Keratinocyte (primary cell): ENCODE data around the gene GRK5.

ENCODE experiments used
- CTCF ChIP-seq, 3 experiments: IDR thresholded peaks in 1 of 3; conservative IDR thresholded peaks in 1 of 3; optimal IDR thresholded peaks in 1 of 3; 2 replicates in 2 of 3; 3 replicates in 1 of 3; pipeline versions ENCODE3 to v1.5.1; 2011; ENCODE audit warnings: low read length in 3 of 3, mild to moderate bottlenecking in 3 of 3, moderate library complexity in 2 of 3, control low read depth in 1 of 3, inconsistent platforms in 1 of 3; ENCODE audit not compliant: insufficient read depth in 2 of 3; ENCODE audit errors: extremely low read depth in 1 of 3
- EZH2 ChIP-seq: IDR thresholded peaks from one replicate; pipeline ENCODE4 v1.6.1; 2012; ENCODE audit warnings: inconsistent platforms, mild to moderate bottlenecking, low read length, moderate library complexity

DNA sequence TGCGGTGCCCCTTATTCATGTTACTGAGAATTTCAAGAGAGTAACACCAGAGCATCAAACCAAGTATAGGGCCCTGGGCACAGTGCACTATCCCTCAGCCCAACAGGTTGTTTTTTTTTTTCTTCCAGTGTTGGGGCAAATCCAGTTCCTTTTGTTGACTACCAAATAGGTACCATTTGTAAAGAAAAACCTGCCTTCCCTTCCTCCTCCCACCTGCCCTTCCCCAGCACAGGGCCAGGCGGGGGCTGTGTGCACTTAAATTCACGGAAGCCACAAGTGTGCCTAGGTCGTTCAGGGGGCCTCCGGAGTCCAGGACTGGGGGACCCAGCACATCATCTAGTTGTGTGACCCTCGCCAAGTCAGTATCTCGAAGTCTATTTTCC is 41.3 kb upstream of the GRK5 start:
- TF ChIP-seq CTCF (optimal IDR thresholded peaks at IDR 0.05 in 1 of 3, IDR thresholded peaks at IDR 0.05 in 1 of 3, conservative IDR thresholded peaks at IDR 0.05 in 1 of 3; ENCODE audit: extremely low read depth in 1 of 3, insufficient read depth in 2 of 3, low read length in 3 of 3) (no peak), EZH2 (no peak)
